ENCODE results near the gene C6. TPM values are rescaled to one million over a fixed set of nuclear protein-coding genes. Genes with fewer than 3 reads are reported as not detected.

Gene C6
- total and polyA plus RNA-seq, 5 donors: 71.2 to 322 (median 139) TPM

Other genes starting within 250 kb of the C6 start
- gene MROH2B, start 142.2 kb downstream of the C6 start, total RNA-seq: not detected
- not detected for gene MROH2B, start 142.2 kb downstream of the C6 start, polyA plus RNA-seq